ENCODE data around the gene TGFBR2. TPM values are rescaled to one million over a fixed set of nuclear protein-coding genes. Genes with fewer than 3 reads are reported as not detected.

TGFBR2 gene
- total RNA-seq, 1 experiment from 2014 or later = 22.5 TPM

DNA sequence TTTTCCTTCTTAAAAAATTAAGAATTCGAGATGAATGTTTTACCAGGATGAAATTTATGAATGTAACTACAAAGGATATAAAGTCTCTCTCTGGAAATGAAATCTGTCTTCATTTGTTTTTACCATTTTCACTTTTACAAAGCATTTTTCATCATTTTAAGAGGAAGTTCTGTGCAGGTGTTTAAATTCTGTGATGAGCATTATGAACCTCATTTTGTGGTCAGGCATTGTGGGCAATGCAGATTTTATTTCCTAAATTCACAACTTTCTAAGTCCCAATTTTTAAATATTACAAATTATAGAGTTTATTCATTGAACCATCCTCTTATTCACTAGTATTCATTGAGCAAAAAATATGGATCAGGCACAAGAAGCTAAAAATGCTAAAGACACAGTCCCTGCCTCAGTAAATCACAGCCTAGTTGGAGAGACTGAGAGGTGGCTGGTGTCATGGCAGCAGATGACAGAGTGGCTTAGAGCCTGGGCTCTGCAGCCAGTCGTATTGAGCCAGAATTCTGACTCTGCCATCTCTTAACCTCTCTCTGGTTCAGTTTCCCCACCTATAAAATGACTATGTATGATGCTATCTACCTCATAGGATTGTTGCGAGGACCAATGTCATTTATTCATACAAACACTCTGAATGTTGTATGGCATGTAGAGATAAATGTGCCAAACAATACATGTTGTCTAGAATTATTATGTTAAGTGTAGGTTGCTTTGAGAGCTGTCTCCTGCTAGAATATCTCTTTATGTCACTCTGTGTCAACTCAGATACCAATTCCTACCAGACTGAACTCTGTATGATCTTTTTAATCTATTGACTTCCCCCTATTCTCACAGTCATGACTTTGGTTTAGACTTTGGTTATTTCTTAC lies 7.5 kb upstream of the TGFBR2 start:
- Histone ChIP-seq H3K36me3 (ENCODE audit: control insufficient read depth in 1 of 2, insufficient read depth in 2 of 2, low read length in 2 of 2) (no peaks in the 10 kb centered on the region), H3K79me2 (ENCODE audit: insufficient read depth, low read length) (no peaks in the 10 kb centered on the region), H2AFZ (ENCODE audit: low read depth, low read length, poor library complexity, severe bottlenecking) (peak overlapping the region; percentile 10), H3K9me2 (ENCODE audit: insufficient read depth) (no peaks in the 10 kb centered on the region), H3K9ac (ENCODE audit: low read length) (no peak overlapping the region), H3K4me2 (ENCODE audit: low read length) (peak overlapping the region; percentile 66; the same call in 1 of the 2 replicates), H4K20me1 (ENCODE audit: insufficient read depth) (no peaks in the 10 kb centered on the region), H3K27ac (ENCODE audit: low read depth, low read length) (peak overlapping the region; percentile 82; the same call in 1 of the 2 replicates), H3K4me1 (ENCODE audit: control insufficient read depth in 1 of 2, insufficient read depth in 2 of 2, low read length in 2 of 2) (peaks cover 44 to 68% of the 10 kb centered on the region in 2 experiments), H3K27me3 (ENCODE audit: insufficient read depth, low read length) (no peaks in the 10 kb centered on the region), H3K9me3 (ENCODE audit: control insufficient read depth in 1 of 2, insufficient read depth in 1 of 2, low read depth in 1 of 2, low read length in 2 of 2) (no peaks in the 10 kb centered on the region), H3K4me3 (replicated peaks in 1 of 2; ENCODE audit: low read depth in 1 of 2, low read length in 2 of 2) (no peak overlapping the region)
- ATAC-seq = no peak
- no peak for TF ChIP-seq ZNF274 (IDR thresholded peaks at IDR 0.05; ENCODE audit: low read depth, low read length)
- TF ChIP-seq FOSL1 (IDR thresholded peaks at IDR 0.05; ENCODE audit: low read depth) = no peak
- TF ChIP-seq JUND (IDR thresholded peaks at IDR 0.05) = no peak
- TF ChIP-seq RAD21 (IDR thresholded peaks at IDR 0.05; ENCODE audit: low read depth) = no peak
- TF ChIP-seq ZFX (IDR thresholded peaks at IDR 0.05) = no peak
- TF ChIP-seq TCF7L2 (IDR thresholded peaks at IDR 0.05; ENCODE audit: borderline replicate concordance, extremely low read depth, insufficient read depth, insufficient read length) = no peak
- TF ChIP-seq POLR2A (IDR thresholded peaks at IDR 0.05; ENCODE audit: borderline replicate concordance, extremely low read depth, insufficient read depth, insufficient read length) = no peak
- TF ChIP-seq, protein P1, sequence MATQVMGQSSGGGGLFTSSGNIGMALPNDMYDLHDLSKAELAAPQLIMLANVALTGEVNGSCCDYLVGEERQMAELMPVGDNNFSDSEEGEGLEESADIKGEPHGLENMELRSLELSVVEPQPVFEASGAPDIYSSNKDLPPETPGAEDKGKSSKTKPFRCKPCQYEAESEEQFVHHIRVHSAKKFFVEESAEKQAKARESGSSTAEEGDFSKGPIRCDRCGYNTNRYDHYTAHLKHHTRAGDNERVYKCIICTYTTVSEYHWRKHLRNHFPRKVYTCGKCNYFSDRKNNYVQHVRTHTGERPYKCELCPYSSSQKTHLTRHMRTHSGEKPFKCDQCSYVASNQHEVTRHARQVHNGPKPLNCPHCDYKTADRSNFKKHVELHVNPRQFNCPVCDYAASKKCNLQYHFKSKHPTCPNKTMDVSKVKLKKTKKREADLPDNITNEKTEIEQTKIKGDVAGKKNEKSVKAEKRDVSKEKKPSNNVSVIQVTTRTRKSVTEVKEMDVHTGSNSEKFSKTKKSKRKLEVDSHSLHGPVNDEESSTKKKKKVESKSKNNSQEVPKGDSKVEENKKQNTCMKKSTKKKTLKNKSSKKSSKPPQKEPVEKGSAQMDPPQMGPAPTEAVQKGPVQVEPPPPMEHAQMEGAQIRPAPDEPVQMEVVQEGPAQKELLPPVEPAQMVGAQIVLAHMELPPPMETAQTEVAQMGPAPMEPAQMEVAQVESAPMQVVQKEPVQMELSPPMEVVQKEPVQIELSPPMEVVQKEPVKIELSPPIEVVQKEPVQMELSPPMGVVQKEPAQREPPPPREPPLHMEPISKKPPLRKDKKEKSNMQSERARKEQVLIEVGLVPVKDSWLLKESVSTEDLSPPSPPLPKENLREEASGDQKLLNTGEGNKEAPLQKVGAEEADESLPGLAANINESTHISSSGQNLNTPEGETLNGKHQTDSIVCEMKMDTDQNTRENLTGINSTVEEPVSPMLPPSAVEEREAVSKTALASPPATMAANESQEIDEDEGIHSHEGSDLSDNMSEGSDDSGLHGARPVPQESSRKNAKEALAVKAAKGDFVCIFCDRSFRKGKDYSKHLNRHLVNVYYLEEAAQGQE (IDR thresholded peaks at IDR 0.05; ENCODE audit: low read depth) = no peak
- TF ChIP-seq, protein P2, sequence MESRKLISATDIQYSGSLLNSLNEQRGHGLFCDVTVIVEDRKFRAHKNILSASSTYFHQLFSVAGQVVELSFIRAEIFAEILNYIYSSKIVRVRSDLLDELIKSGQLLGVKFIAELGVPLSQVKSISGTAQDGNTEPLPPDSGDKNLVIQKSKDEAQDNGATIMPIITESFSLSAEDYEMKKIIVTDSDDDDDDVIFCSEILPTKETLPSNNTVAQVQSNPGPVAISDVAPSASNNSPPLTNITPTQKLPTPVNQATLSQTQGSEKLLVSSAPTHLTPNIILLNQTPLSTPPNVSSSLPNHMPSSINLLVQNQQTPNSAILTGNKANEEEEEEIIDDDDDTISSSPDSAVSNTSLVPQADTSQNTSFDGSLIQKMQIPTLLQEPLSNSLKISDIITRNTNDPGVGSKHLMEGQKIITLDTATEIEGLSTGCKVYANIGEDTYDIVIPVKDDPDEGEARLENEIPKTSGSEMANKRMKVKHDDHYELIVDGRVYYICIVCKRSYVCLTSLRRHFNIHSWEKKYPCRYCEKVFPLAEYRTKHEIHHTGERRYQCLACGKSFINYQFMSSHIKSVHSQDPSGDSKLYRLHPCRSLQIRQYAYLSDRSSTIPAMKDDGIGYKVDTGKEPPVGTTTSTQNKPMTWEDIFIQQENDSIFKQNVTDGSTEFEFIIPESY (IDR thresholded peaks at IDR 0.05; ENCODE audit: extremely low read depth, insufficient replicate concordance, low read length) = no peak
- no peak for TF ChIP-seq CBX3 (IDR thresholded peaks at IDR 0.05; ENCODE audit: low read depth)
- no peak for TF ChIP-seq SP1 (IDR thresholded peaks at IDR 0.05; ENCODE audit: low read depth)
- TF ChIP-seq, protein P3, sequence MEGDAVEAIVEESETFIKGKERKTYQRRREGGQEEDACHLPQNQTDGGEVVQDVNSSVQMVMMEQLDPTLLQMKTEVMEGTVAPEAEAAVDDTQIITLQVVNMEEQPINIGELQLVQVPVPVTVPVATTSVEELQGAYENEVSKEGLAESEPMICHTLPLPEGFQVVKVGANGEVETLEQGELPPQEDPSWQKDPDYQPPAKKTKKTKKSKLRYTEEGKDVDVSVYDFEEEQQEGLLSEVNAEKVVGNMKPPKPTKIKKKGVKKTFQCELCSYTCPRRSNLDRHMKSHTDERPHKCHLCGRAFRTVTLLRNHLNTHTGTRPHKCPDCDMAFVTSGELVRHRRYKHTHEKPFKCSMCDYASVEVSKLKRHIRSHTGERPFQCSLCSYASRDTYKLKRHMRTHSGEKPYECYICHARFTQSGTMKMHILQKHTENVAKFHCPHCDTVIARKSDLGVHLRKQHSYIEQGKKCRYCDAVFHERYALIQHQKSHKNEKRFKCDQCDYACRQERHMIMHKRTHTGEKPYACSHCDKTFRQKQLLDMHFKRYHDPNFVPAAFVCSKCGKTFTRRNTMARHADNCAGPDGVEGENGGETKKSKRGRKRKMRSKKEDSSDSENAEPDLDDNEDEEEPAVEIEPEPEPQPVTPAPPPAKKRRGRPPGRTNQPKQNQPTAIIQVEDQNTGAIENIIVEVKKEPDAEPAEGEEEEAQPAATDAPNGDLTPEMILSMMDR (IDR thresholded peaks at IDR 0.05 in 2 of 3, conservative IDR thresholded peaks at IDR 0.05 in 1 of 3; ENCODE audit: borderline replicate concordance in 1 of 3, insufficient read depth in 1 of 3, low read depth in 2 of 3, low read length in 2 of 3) = no peak
- ChIA-PET RAD21 (ENCODE audit: low non-redundant PET in 1 of 2, low total read pairs in 2 of 2, uncharacterized antibody in 2 of 2, unreplicated experiment in 2 of 2) (no interaction called here), CTCF (no interaction called here), POLR2A (no interaction called here)
- no TSS peak for BruUV-seq (replicated peaks)
- intact Hi-C loops (cut with micrococcal nuclease) = no loop called here
- no peak for DNase-seq (ENCODE audit: low read depth, low spot score)
